HEK293T (cell line): ENCODE measurements around the gene RBAK.
"Not testable (repeated sequence)": the region's sequence is repeated elsewhere in the genome, so short reads cannot be mapped to it uniquely, and the experiment has no call there.

Source experiments
- CTCF ChIA-PET: fragments of 350-600 bp; formaldehyde crosslinking; extraction: SDS; loops from one replicate; lab custom pipeline; 2021; ENCODE audit warnings: antibody characterized with exemption, inconsistent platforms; lab: Yijun Ruan, JAX
- POLR2A ChIA-PET: fragments of 350-600 bp; formaldehyde crosslinking; extraction: SDS; loops from one replicate; lab custom pipeline; 2020; ENCODE audit warnings: antibody characterized with exemption, inconsistent platforms; lab: Yijun Ruan, JAX
- DNase-seq: peaks from one replicate; pipeline ENCODE4 v3.0.0; 2012; ENCODE audit warnings: mixed read lengths; ENCODE audit errors: extremely low spot score
- ARNT ChIP-seq: fragments of 450-650 bp; IDR thresholded peaks from 2 replicates; pipeline ENCODE4 v1.6.1; 2017; ENCODE audit warnings: mild to moderate bottlenecking
- BHLHE40 ChIP-seq: fragments of 450-650 bp; IDR thresholded peaks from 2 replicates; pipeline ENCODE4 v1.6.1; 2016; ENCODE audit warnings: mild to moderate bottlenecking, moderate library complexity, borderline replicate concordance
- CTBP1 ChIP-seq: fragments of 450-650 bp; IDR thresholded peaks from 2 replicates; pipeline ENCODE4 v1.6.1; 2016; ENCODE audit warnings: borderline replicate concordance
- ELF4 ChIP-seq: fragments of 450-650 bp; IDR thresholded peaks from 2 replicates; pipeline ENCODE4 v1.6.1; 2017; ENCODE audit warnings: antibody characterized with exemption
- FOXA1 ChIP-seq: fragments of 450-650 bp; IDR thresholded peaks from 2 replicates; pipeline ENCODE4 v1.6.1; 2016; ENCODE audit warnings: mild to moderate bottlenecking
- FOXK2 ChIP-seq: fragments of 450-650 bp; IDR thresholded peaks from 2 replicates; pipeline ENCODE4 v1.6.1; 2016; ENCODE audit warnings: mild to moderate bottlenecking
- FOXM1 ChIP-seq: fragments of 450-650 bp; IDR thresholded peaks from 2 replicates; pipeline ENCODE4 v1.6.1; 2017; ENCODE audit warnings: mild to moderate bottlenecking, borderline replicate concordance
- HDGF ChIP-seq: fragments of 450-650 bp; IDR thresholded peaks from 2 replicates; pipeline ENCODE4 v1.6.1; 2017; ENCODE audit warnings: antibody characterized with exemption, borderline replicate concordance
- L3MBTL2 ChIP-seq: fragments of 450-650 bp; conservative IDR thresholded peaks from 2 replicates; pipeline ENCODE4 v1.6.1; 2016; ENCODE audit warnings: mild to moderate bottlenecking
- LEF1 ChIP-seq: fragments of 450-650 bp; IDR thresholded peaks from 2 replicates; pipeline ENCODE4 v1.6.1; 2017; ENCODE audit warnings: mild to moderate bottlenecking, borderline replicate concordance
- NFRKB ChIP-seq: fragments of 450-650 bp; IDR thresholded peaks from 2 replicates; pipeline ENCODE4 v1.6.1; 2016; ENCODE audit warnings: mild to moderate bottlenecking, moderate library complexity
- SP1 ChIP-seq: fragments of 450-650 bp; IDR thresholded peaks from 2 replicates; pipeline ENCODE4 v1.6.1; 2017
- SUZ12 ChIP-seq: fragments of 450-650 bp; IDR thresholded peaks from 2 replicates; pipeline ENCODE4 v1.6.1; 2016; ENCODE audit warnings: mild to moderate bottlenecking
- TARDBP ChIP-seq: fragments of 450-650 bp; IDR thresholded peaks from 2 replicates; pipeline ENCODE4 v1.6.1; 2016
- ZNF384 ChIP-seq: fragments of 450-650 bp; IDR thresholded peaks from 2 replicates; pipeline ENCODE4 v1.6.1; 2016
- TF ChIP-seq, protein P1 (sequence below): fragments of 450-650 bp; IDR thresholded peaks from 2 replicates; pipeline ENCODE4 v1.6.1; 2016

RBAK gene

GRCh38 chr7:5001911-5002310 is 43.7 kb upstream of the RBAK start:
- TF ChIP-seq CTBP1 (no peak), SUZ12 (no peak), ARNT (no peak), SP1 (no peak), FOXK2 (no peak), TARDBP (no peak), L3MBTL2 (no peak)
- CTCF ChIA-PET = no interaction called here
- POLR2A ChIA-PET = no interaction called here
- no peak for DNase-seq

- no peak for DNase-seq
- TF ChIP-seq SP1 (no peak), ZNF384 (no peak), FOXA1 (no peak), FOXM1 (no peak), LEF1 (no peak), TARDBP (no peak), FOXK2 (no peak), HDGF (no peak), BHLHE40 (no peak), SUZ12 (no peak), ARNT (no peak), NFRKB (no peak), L3MBTL2 (no peak)
- ChIA-PET POLR2A (no interaction called here), CTCF (interaction anchor here (0.7 kb wide), 1 partner anchor 213 kb away, joined by 3 read pairs; no protein-coding TSS in a partner anchor)
These were observed 40.6 kb upstream of the RBAK start for GRCh38 chr7:5005066-5005465.

- no peak for TF ChIP-seq NFRKB
- no peak for TF ChIP-seq LEF1
- no peak for TF ChIP-seq FOXA1
- TF ChIP-seq TARDBP = no peak
- no peak for TF ChIP-seq ARNT
- no peak for TF ChIP-seq SP1
- TF ChIP-seq, protein P1, sequence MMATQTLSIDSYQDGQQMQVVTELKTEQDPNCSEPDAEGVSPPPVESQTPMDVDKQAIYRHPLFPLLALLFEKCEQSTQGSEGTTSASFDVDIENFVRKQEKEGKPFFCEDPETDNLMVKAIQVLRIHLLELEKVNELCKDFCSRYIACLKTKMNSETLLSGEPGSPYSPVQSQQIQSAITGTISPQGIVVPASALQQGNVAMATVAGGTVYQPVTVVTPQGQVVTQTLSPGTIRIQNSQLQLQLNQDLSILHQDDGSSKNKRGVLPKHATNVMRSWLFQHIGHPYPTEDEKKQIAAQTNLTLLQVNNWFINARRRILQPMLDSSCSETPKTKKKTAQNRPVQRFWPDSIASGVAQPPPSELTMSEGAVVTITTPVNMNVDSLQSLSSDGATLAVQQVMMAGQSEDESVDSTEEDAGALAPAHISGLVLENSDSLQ = no peak
- no peak for TF ChIP-seq L3MBTL2
- TF ChIP-seq HDGF = no peak
- TF ChIP-seq SUZ12 = no peak
- ChIA-PET CTCF (no interaction called here), POLR2A (no interaction called here)
- DNase-seq = no peak
These were observed 32.7 kb upstream of the RBAK start for GRCh38 chr7:5012985-5013384.

DNA sequence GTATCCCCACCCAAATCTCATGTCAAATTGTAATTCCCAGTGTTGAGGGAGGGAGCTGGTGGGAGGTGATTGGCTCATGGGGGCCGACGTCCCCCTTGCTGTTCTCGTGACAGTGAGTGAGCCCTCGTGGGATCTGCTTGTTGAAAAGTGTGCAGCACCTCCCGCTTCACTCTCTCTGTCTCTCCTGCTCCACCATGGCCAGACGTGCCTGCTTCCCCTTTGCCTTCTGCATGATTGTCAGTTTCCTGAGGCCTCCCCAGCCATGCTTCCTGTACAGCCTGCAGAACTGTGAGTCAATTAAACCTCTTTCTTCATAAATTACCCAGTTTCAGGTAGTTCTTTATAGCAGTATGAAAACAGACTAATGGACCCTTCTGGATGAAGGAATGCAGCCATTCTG is 29.7 kb upstream of the RBAK start:
- CTCF ChIA-PET, POLR2A ChIA-PET, DNase-seq: not testable (repeated sequence)

DNA sequence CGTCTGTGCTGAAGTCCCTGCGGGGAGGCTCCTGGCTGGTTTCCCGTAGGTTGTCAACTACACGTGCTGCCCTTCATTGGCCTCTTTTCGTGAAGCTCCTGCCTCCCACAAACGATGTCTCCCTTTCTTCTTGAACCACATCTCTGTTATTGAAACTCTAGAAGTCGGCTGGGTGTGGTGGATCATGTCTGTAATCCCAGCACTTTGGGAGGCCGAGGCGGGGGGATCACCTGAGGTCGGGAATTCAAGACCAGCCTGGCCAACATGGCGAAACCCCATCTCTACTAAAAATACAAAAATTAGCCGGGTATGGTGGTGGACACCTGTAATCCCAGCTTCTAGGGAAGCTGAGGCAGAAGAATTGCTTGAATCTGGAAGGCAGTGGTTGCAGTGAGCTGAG is 28.0 kb upstream of the RBAK start:
- POLR2A ChIA-PET, CTCF ChIA-PET, DNase-seq: not testable (repeated sequence)

DNA sequence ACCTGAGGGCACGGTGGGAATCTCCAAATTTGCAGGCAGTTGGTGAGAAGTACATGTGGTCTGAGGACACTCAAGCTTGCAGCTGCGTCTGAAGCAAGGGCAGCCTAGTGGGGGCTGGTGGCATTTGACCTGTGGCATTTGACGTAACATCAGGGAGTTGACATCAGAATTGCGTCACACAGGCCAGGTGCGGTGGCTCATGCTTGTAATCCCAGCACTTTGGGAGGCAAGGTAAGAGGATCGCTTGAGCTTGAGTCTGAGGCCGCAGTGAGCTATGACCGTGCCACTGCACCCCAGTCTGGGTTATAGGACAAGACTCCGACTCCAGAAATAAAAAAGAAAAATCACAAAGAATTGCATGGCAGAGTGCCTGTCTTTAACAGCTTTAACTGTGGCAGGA is 25.6 kb upstream of the RBAK start:
- TF ChIP-seq ARNT = no peak
- no peak for TF ChIP-seq BHLHE40
- TF ChIP-seq NFRKB = no peak
- TF ChIP-seq HDGF = no peak
- TF ChIP-seq TARDBP = no peak
- no peak for TF ChIP-seq ZNF384
- no peak for TF ChIP-seq FOXA1
- TF ChIP-seq SP1 = no peak
- TF ChIP-seq LEF1 = no peak
- no peak for TF ChIP-seq SUZ12
- no peak for TF ChIP-seq FOXK2
- TF ChIP-seq ELF4 = no peak
- TF ChIP-seq, protein P1 = no peak
- no peak for TF ChIP-seq CTBP1
- no peak for DNase-seq
- CTCF ChIA-PET = no interaction called here
- POLR2A ChIA-PET = no interaction called here

DNA sequence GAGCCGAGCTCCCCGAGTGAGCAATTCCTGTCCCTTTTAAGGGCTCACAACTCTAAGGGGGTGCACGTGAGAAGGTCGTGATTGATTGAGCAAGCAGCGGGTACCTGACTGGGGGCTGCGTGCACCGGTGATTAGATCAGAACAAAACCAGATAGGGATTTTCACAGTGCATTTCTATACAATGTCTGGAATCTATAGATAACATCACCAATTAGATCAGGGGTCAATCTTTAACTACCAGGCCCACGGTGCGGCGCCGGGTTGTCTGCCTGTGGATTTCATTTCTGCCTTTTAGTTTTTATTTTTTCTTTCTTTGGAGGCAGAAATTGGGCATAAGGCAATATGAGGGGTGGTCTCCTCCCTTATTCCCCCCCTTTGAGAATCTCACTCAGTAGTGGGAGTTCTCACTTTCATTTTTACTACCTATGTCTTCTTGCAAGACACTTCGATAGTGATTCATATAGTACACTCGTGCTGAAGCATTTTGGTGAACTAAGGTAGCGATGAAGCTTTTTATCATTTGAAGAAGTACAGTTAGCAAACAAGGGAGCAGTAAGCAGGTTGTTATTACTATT is 24.6 kb upstream of the RBAK start:
- POLR2A ChIA-PET, DNase-seq, CTCF ChIA-PET: not testable (repeated sequence)

DNA sequence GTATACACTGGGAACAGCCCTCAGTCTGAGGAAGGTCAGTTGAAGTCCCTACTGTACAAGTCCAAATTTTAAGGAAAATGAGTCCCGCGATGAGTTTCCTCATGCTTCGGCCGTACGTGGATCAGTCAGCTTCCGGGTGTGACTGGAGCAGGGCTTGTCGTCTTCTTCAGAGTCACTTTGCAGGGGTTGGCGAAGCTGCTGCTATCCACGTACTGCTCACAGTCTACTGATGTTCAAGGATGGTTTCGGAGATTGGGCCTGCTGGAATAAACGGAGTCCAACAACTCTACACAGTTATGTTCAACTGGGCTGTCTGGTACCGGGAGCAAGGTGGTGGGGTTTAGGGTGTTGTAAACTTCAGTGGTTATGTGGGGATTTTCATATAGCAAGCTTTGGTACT is 22.0 kb upstream of the RBAK start:
- POLR2A ChIA-PET, CTCF ChIA-PET, DNase-seq: not testable (repeated sequence)

DNA sequence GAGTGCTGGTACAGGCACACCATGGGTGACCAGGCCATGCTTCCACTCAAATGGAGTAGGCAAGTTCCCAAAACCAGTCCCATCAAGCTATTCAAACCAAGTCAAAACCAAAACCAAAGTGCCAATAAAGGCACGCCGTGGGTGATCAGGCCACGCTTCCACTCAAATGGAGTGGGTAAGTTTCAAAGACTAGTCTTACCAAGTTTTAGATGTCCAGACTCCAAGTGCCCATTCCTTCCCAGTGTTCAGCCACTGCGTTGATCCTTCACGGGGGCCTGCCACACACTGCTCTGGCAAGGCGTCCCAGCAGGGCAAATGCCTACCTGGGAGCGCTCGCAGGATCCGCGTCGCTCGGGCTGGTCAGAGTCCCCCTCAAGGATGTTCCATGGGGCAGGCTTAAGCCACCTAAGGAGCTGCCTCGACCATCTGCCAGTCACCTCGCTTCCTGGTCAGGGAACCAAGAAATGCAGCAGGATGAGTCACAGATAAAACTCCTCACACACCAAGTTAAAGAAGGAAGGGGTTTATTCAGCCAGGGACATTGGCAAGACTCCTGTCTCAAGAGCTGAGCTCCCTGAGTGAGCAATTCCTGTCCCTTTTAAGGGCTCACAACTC is 17.8 kb upstream of the RBAK start:
- POLR2A ChIA-PET, DNase-seq, CTCF ChIA-PET: not testable (repeated sequence)

GRCh38 chr7:5033186-5033585 is 12.5 kb upstream of the RBAK start:
- POLR2A ChIA-PET, DNase-seq, CTCF ChIA-PET: not testable (repeated sequence)
